GM18870 (cell line): Measurements from ENCODE around the gene DDX47.
"Not testable (repeated sequence)": the region's sequence is repeated elsewhere in the genome, so short reads cannot be mapped to it uniquely, and the experiment has no call there.

Experiments
- ATAC-seq: cut with Tn5 transposase; IDR thresholded peaks from one replicate; pipeline ENCODE4 v1.9.1; 2021; ENCODE audit warnings: moderate library complexity; ENCODE audit not compliant: unreplicated experiment

Gene DDX47

GRCh38 chr12:12819752-12820311 lies 6.7 kb downstream of the DDX47 start:
- ATAC-seq, result no peak

GRCh38 chr12:12820376-12820775 lies 7.2 kb downstream of the DDX47 start:
- not testable (repeated sequence) for ATAC-seq

- peak; percentile 58 for ATAC-seq
Measured at GRCh38 chr12:12821975-12822374, 8.8 kb downstream of the DDX47 start.

GRCh38 chr12:12822886-12823285 lies 9.7 kb downstream of the DDX47 start:
- ATAC-seq, result no peak

- ATAC-seq, result no peak
Measured at GRCh38 chr12:12823300-12823699, 10.2 kb downstream of the DDX47 start.

- ATAC-seq, result no peak
Measured at GRCh38 chr12:12823811-12824210, 10.7 kb downstream of the DDX47 start.

GRCh38 chr12:12835378-12836146 lies 22.4 kb downstream of the DDX47 start:
- ATAC-seq, result no peak

GRCh38 chr12:12836571-12836970 lies 23.4 kb downstream of the DDX47 start:
- no peak for ATAC-seq

GRCh38 chr12:12837025-12837812 lies 24.1 kb downstream of the DDX47 start:
- ATAC-seq, result no peak

GRCh38 chr12:12837813-12838153 lies 24.6 kb downstream of the DDX47 start:
- no peak for ATAC-seq

- no peak for ATAC-seq
Measured at GRCh38 chr12:12839003-12839395, 25.9 kb downstream of the DDX47 start.

- not testable (repeated sequence) for ATAC-seq
Measured at GRCh38 chr12:12839439-12839838, 26.3 kb downstream of the DDX47 start.

GRCh38 chr12:12839873-12840579 lies 26.9 kb downstream of the DDX47 start:
- no peak for ATAC-seq

GRCh38 chr12:12840580-12840899 lies 27.4 kb downstream of the DDX47 start:
- ATAC-seq, result no peak

GRCh38 chr12:12841428-12841827 lies 28.3 kb downstream of the DDX47 start:
- not testable (repeated sequence) for ATAC-seq

GRCh38 chr12:12845794-12846243 lies 32.7 kb downstream of the DDX47 start:
- ATAC-seq, result no peak

GRCh38 chr12:12846780-12847179 lies 33.6 kb downstream of the DDX47 start:
- ATAC-seq, result not testable (repeated sequence)

GRCh38 chr12:12853435-12853834 lies 40.3 kb downstream of the DDX47 start:
- no peak for ATAC-seq

- no peak for ATAC-seq
Measured at GRCh38 chr12:12859690-12860089, 46.5 kb downstream of the DDX47 start.

GRCh38 chr12:12864243-12864642 lies 51.1 kb downstream of the DDX47 start:
- no peak for ATAC-seq

- ATAC-seq, result no peak
Measured at GRCh38 chr12:12868477-12869235, 55.5 kb downstream of the DDX47 start.
